Astrocyte (in vitro differentiated cells and primary cell): ENCODE data around the gene ZNF618. TPM values are rescaled to one million over a fixed set of nuclear protein-coding genes. Genes with fewer than 3 reads are reported as not detected.

Source experiments
- DNase-seq: peaks from one replicate; pipeline ENCODE4 v3.0.0-alpha.2; 2010; ENCODE audit warnings: low read depth
- FAIRE-seq: peaks from 2 replicates; lab custom pipeline; 2011; peaks lifted over from hg19 to GRCh38; lab: Jason Lieb, UNC
- H2AFZ ChIP-seq: 2 replicates; pipeline ENCODE4 v1.6.0; 2012; ENCODE audit warnings: low read depth, low read length, inconsistent platforms
- H3K27ac ChIP-seq: 2 replicates; pipeline ENCODE4 v1.5.1; 2011; ENCODE audit warnings: low read depth, low read length, inconsistent platforms
- H3K27me3 ChIP-seq: 2 replicates; pipeline ENCODE4 v1.6.0; 2011; ENCODE audit warnings: low read length, inconsistent platforms; ENCODE audit not compliant: insufficient read depth
- H3K36me3 ChIP-seq: 2 replicates; pipeline ENCODE4 v1.5.1; 2011; ENCODE audit warnings: low read length, inconsistent platforms; ENCODE audit not compliant: insufficient read depth
- H3K4me1 ChIP-seq: 2 replicates; pipeline ENCODE4 v1.5.1; 2011; ENCODE audit warnings: low read length, inconsistent platforms; ENCODE audit not compliant: insufficient read depth
- H3K4me2 ChIP-seq: 2 replicates; pipeline ENCODE4 v1.6.0; 2012; ENCODE audit warnings: low read length, inconsistent platforms
- H3K4me3 ChIP-seq: 2 replicates; pipeline ENCODE4 v1.5.1; 2011; ENCODE audit warnings: low read depth, mild to moderate bottlenecking, low read length, inconsistent platforms; ENCODE audit not compliant: insufficient read depth
- H3K79me2 ChIP-seq: 2 replicates; pipeline ENCODE4 v1.6.0; 2012; ENCODE audit warnings: mild to moderate bottlenecking, low read length, inconsistent platforms; ENCODE audit not compliant: insufficient read depth
- H3K9ac ChIP-seq: 2 replicates; pipeline ENCODE4 v1.6.0; 2012; ENCODE audit warnings: mild to moderate bottlenecking, low read length, inconsistent platforms
- H3K9me3 ChIP-seq: 2 replicates; pipeline ENCODE4 v1.5.1; 2012; ENCODE audit warnings: low read depth, mild to moderate bottlenecking, low read length, inconsistent platforms; ENCODE audit not compliant: insufficient read depth
- H4K20me1 ChIP-seq: 2 replicates; pipeline ENCODE4 v1.6.0; 2012; ENCODE audit warnings: low read length, inconsistent platforms; ENCODE audit not compliant: insufficient read depth
- H3K27ac Mint-ChIP-seq: one replicate; pipeline ENCODE4 v1.8.0; 2021; ENCODE audit warnings: mild to moderate bottlenecking, mixed read lengths; ENCODE audit not compliant: unreplicated experiment
- H3K27me3 Mint-ChIP-seq: one replicate; pipeline ENCODE4 v1.8.0; 2021; ENCODE audit warnings: low read depth, mixed read lengths; ENCODE audit not compliant: unreplicated experiment
- H3K36me3 Mint-ChIP-seq: one replicate; pipeline ENCODE4 v1.8.0; 2021; ENCODE audit warnings: low read depth, mixed read lengths; ENCODE audit not compliant: unreplicated experiment
- H3K4me1 Mint-ChIP-seq: one replicate; pipeline ENCODE4 v1.8.0; 2021; ENCODE audit warnings: low read depth, mixed read lengths; ENCODE audit not compliant: unreplicated experiment
- H3K4me3 Mint-ChIP-seq: one replicate; pipeline ENCODE4 v1.8.0; 2021; ENCODE audit warnings: mild to moderate bottlenecking, moderate library complexity, mixed read lengths; ENCODE audit not compliant: unreplicated experiment
- H3K9me3 Mint-ChIP-seq: one replicate; pipeline ENCODE4 v1.8.0; 2021; ENCODE audit warnings: mild to moderate bottlenecking, mixed read lengths; ENCODE audit not compliant: unreplicated experiment
- CTCF ChIP-seq: IDR thresholded peaks from 2 replicates; pipeline ENCODE4 v1.5.1; 2011; ENCODE audit warnings: low read depth, mild to moderate bottlenecking, inconsistent platforms, low read length, moderate library complexity; ENCODE audit not compliant: insufficient read depth
- EZH2 ChIP-seq: IDR thresholded peaks from 2 replicates; pipeline ENCODE4 v1.6.1; 2012; ENCODE audit warnings: mild to moderate bottlenecking, low read length, inconsistent platforms; ENCODE audit not compliant: insufficient read depth
- total RNA-seq: library from RNA; stranded (reverse); gene quantifications from 2 replicates; pipeline ENCODE4 v1.2.1, GENCODE V29; 2021

Gene ZNF618
- total RNA-seq, 1 donor from 2014 or later: 30.1 TPM

GRCh38 chr9:114088571-114089170 lies 212.6 kb downstream of the ZNF618 start:
- DNase-seq: no peak
- Histone ChIP-seq H3K4me1 (no peaks in the 10 kb centered on the region), H3K36me3 (no peaks in the 10 kb centered on the region), H3K9ac (no peak overlapping the region), H3K4me3 (no peak overlapping the region), H2AFZ (no peak overlapping the region), H4K20me1 (no peaks in the 10 kb centered on the region), H3K27me3 (peaks cover 5% of the 10 kb centered on the region), H3K9me3 (no peaks in the 10 kb centered on the region), H3K79me2 (no peaks in the 10 kb centered on the region), H3K27ac (no peak overlapping the region), H3K4me2 (no peak overlapping the region)
- Mint-ChIP-seq H3K4me1 (no peaks in the 10 kb centered on the region), H3K4me3 (no peak overlapping the region), H3K36me3 (no peaks in the 10 kb centered on the region), H3K27me3 (peaks cover 54% of the 10 kb centered on the region), H3K27ac (no peak overlapping the region), H3K9me3 (peaks cover 2% of the 10 kb centered on the region)
- no peak for FAIRE-seq
- TF ChIP-seq CTCF (no peak), EZH2 (no peak)

GRCh38 chr9:114089206-114089840 lies 213.2 kb downstream of the ZNF618 start:
- Histone ChIP-seq H3K27me3 (peaks cover 5% of the 10 kb centered on the region), H4K20me1 (no peaks in the 10 kb centered on the region), H3K4me2 (no peak overlapping the region), H3K9ac (no peak overlapping the region), H3K4me3 (no peak overlapping the region), H3K79me2 (no peaks in the 10 kb centered on the region), H3K36me3 (no peaks in the 10 kb centered on the region), H3K27ac (no peak overlapping the region), H3K4me1 (no peaks in the 10 kb centered on the region), H2AFZ (no peak overlapping the region), H3K9me3 (no peaks in the 10 kb centered on the region)
- no peaks in the 10 kb centered on the region for H3K36me3 Mint-ChIP-seq
- no peaks in the 10 kb centered on the region for H3K4me1 Mint-ChIP-seq
- no peak overlapping the region for H3K27ac Mint-ChIP-seq
- FAIRE-seq (no peak), DNase-seq (no peak)
- H3K4me3 Mint-ChIP-seq: no peak overlapping the region
- peaks cover 58% of the 10 kb centered on the region for H3K27me3 Mint-ChIP-seq
- H3K9me3 Mint-ChIP-seq: no peaks in the 10 kb centered on the region
- TF ChIP-seq EZH2 (no peak), CTCF (no peak)

GRCh38 chr9:114090798-114091197 lies 214.7 kb downstream of the ZNF618 start:
- Histone ChIP-seq H3K27ac (no peak overlapping the region), H3K4me3 (no peak overlapping the region), H3K27me3 (peaks cover 5% of the 10 kb centered on the region), H3K79me2 (no peaks in the 10 kb centered on the region), H4K20me1 (no peaks in the 10 kb centered on the region), H2AFZ (no peak overlapping the region), H3K36me3 (no peaks in the 10 kb centered on the region), H3K4me1 (no peaks in the 10 kb centered on the region), H3K9me3 (no peaks in the 10 kb centered on the region), H3K9ac (no peak overlapping the region), H3K4me2 (no peak overlapping the region)
- DNase-seq: no peak
- TF ChIP-seq EZH2 (no peak), CTCF (no peak)
- Mint-ChIP-seq H3K27me3 (peaks cover 62% of the 10 kb centered on the region), H3K4me3 (no peak overlapping the region), H3K27ac (no peak overlapping the region), H3K4me1 (no peaks in the 10 kb centered on the region), H3K36me3 (no peaks in the 10 kb centered on the region), H3K9me3 (no peaks in the 10 kb centered on the region)
- FAIRE-seq: no peak
